DMS53 (cell line): ENCODE results near the gene TTPAL.
A peak's percentile ranks its signal among the peaks of the same experiment; 100 is the strongest.
"Not testable (repeated sequence)": the region's sequence is repeated elsewhere in the genome, so short reads cannot be mapped to it uniquely, and the experiment has no call there.

Experiments
- DNase-seq: peaks from one replicate; lab custom pipeline; 2025; lab: John Stamatoyannopoulos, UW

Gene TTPAL

GRCh38 chr20:44467289-44467883, 8.3 kb upstream of the TTPAL start:
- no peak for DNase-seq

- DNase-seq = no peak
Observed at GRCh38 chr20:44468044-44468782, 7.5 kb upstream of the TTPAL start.

DNA sequence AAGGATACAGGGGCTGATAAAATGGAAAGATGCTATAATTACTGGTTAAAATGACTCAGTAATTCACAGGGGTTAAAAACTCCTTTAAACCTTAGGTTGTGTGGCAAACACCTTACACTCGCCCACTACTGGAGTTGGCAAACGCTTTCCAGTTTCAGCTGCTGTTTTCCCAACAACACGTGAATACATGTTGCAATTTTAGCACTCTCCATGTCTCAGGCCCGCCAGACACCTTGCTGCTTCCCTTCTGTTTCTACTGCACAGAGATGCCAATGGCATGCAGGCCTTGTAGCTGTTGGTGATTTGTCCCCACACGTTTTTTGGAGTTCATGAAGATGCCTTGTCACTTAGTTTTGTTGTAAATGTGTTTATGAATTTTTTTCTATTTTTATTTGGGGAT, 5.3 kb upstream of the TTPAL start:
- no peak for DNase-seq

- peak; percentile 40 for DNase-seq
Observed at GRCh38 chr20:44471481-44471882, 4.2 kb upstream of the TTPAL start.

- DNase-seq = not testable (repeated sequence)
Observed at GRCh38 chr20:44472283-44472682, 3.4 kb upstream of the TTPAL start.

DNA sequence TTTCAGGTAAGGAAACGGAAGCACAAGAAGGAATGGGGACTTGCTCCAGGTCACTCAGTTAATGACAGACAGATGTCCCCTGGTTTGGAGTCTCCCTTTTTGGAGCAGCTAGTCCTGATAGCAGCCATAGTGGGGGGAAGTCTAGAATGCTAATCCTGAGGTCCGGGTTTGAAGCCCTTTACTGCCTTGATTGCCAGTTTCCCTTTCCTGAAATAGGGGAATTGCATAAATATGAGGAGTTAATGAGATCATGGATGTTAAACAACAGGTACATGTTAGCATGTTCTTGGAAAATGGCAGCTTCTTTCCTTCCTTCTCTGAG, 341 bp upstream of the TTPAL start:
- peak; percentile 62 for DNase-seq

- no peak for DNase-seq
Observed at GRCh38 chr20:44477151-44477550, 1.5 kb downstream of the TTPAL start.

DNA sequence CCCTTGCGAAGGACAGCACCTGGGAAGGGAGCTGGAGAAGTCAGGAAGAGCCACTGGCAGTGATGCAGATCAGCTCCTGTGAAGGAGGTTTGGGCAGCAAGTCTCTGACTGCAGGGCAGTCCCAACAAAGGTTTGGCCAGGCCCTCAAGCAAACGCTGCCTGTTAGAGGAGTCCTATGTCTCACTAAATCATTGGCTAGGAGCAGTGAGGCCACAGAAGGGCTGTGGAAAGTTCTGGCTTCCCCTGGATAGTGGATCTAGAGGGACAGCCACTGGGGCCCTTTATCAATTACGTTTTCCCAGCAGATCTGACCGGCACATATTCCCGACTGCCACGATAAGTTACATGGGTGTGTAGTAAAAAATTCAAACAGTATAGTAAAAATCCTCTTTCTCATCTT, 2.5 kb downstream of the TTPAL start:
- no peak for DNase-seq

DNA sequence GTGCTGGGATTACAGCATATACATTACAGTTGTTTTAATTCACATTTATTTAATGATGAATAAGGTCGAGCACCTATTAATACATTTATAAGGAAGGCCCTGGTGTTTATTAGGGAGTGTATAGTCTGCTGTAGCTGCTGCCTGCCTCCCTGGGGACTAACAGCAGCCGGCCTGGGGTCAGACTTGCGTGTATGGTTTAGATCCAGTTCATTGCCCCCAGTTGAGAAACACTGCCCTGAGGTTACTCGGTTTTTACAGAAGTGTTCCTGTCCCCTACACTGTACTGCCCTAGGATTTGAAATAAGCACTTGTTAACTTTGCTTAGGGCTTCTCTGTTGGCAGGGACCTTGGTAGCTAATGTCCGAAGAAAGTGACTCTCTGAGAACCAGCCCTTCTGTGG, 4.0 kb downstream of the TTPAL start:
- no peak for DNase-seq

GRCh38 chr20:44480097-44480496, 4.4 kb downstream of the TTPAL start:
- no peak for DNase-seq

DNA sequence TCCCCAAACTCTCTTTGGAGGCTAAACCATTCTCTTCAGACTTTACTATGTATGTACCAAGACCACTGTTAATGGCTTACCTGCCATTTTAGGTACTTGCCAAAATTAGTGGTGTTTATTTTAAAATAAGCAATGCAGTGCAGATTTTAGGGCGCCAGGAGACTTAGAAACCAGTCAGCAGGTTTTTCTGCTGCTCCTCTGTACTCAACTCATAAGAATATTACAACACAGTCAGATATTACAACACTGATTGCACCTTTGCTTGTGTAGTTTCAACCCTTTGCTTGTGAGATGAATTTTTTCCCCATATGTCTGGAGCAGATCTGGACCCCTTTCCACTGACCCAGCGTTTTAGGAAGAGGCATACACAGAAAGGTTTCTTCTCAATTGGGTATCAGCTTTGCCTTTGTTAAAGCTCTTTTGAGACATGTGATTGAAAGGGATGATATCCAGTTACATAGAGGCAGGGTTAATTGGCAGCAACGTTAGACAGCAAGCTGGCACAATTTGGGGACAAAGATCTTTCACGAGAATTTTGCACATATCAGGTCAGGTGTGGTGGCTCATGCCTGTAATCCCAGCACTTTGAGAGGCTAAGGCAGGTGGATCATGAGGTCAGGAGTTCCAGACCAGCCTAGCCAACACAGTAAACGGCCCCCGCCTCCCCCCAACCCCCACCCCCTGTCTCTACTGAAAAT, 6.2 kb downstream of the TTPAL start:
- no peak for DNase-seq

- no peak for DNase-seq
Observed at GRCh38 chr20:44483112-44483511, 7.4 kb downstream of the TTPAL start.

DNA sequence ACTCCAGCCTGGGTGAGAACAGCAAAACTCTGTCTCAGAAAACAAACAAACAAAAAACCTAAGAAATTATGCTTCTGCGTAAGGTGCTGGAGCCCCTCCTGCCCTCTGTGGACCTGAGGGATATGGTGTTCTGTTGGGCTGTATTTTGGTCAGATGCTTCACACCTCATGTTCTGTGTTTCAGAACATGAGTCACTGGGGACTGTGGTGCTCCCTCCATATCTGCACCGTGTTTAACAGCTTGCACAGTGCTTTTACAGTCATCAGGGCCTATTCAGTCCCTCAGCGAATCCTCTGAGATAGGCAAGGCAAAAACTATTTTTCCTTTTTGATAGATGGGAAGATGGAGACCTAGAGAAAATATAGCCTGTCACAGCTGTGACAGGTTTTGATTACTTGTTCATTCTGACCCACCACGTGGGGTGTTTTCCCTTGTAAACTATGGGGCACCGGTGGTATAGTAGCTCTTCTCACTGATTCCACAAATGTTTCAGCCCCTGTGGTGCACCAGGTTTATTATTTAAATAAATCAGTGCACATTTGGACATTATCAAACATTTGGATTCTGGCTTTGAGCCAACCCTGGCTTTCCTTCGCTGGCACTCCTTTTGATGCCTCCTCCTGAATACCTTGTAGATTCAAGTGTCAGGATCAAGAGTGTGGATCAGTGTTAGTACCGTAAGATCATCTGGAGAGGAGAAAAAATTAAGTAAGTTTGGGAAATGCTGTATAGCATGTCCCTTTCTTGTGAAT, 9.6 kb downstream of the TTPAL start:
- no peak for DNase-seq

GRCh38 chr20:44485830-44486198, 10.1 kb downstream of the TTPAL start:
- DNase-seq = no peak

DNA sequence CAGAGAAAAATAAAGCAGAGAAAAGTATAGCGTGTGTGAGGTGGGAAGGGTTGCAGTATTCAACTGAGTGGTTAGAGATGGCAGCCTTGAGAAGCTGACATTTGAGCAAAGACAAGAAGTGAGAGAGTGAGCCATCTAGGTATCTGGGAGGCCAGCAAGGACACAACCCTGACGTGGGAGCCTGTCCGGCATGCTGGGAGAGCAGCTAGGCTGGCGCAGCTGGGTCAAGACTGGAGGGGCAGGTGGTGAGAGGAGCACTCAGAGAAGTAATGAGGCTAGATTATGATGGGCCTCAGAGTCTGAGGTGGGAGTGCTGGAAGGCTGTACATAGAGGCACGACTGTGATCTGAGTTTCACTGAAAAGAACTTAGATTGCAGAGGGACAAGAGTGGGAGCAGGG, 12.9 kb downstream of the TTPAL start:
- no peak for DNase-seq

GRCh38 chr20:44489223-44489622, 13.5 kb downstream of the TTPAL start:
- no peak for DNase-seq

DNA sequence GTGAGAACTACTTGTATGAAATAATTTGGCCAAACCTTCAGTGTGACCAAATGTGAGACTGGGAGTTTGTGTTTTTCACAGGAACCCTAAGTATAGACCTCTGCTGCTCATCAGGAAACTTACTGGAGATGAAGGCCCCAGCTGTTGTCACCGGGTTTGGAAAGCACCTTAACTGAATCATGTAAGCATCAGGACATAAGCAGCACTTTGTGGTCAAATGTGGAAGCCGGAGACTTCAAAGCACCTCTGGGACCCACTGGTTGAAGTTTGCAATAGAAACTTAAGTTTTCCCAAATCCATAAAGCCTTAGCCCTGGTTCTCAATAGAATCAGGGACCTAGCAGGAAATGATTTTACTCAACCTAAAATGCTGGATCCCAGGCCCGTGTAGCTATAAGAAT, 14.3 kb downstream of the TTPAL start:
- no peak for DNase-seq

- no peak for DNase-seq
Observed at GRCh38 chr20:44491635-44492395, 16.1 kb downstream of the TTPAL start.

DNA sequence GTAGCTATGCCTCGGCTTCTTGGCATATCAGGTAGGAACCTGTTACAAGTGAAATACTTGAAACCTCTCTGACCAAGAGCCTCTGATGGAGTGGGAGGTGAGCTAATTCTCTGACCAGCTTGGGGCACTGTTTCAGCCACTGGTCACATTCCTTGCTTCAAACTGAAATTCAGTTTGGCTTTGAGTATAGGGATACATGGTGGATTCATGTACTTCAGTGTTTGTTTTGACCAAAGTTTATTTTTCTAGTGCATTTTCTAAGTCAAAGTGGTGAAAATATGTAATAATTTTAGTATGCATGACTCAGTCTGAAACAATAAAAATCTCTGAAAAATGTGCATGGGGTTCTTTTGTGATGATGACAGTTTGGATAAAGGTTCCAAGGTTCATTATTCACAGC, 18.6 kb downstream of the TTPAL start:
- DNase-seq = no peak

GRCh38 chr20:44494681-44495080, 19.0 kb downstream of the TTPAL start:
- DNase-seq = no peak

DNA sequence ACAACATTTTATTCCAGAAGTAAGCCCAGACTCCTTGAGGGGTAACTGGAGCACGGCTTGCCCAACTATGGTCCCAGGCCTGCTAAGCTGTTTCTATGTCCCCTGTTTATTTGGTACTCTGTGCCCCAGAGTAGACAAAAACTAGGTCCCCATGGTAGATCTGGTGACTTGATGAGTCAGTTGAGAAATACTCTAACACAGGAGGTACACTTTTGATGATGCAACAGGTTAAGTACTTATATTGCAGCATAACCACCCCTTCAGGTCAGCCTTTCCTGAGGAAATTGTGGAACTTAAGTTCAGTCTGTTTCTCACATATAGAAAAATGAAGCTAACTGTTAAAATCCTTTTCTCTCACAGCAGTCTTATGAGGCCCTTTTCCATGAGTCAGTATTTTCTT, 19.6 kb downstream of the TTPAL start:
- DNase-seq = peak; percentile 63
